ENCODE measurements around the gene DISP2. TPM values are rescaled to one million over a fixed set of nuclear protein-coding genes. Genes with fewer than 3 reads are reported as not detected.

DISP2 gene
- total RNA-seq, 1 experiment from 2014 or later: 0.43 TPM

GRCh38 chr15:40366457-40367370, 8.7 kb downstream of the DISP2 start:
- Histone ChIP-seq H3K36me3 (no peaks in the 10 kb centered on the region), H3K4me3 (no peak overlapping the region), H3K9me3 (no peaks in the 10 kb centered on the region), H3K27me3 (no peaks in the 10 kb centered on the region)
- DNase-seq: peak; percentile 74

- no peak for DNase-seq
- no peaks in the 10 kb centered on the region for H3K36me3 ChIP-seq
- no peak overlapping the region for H3K4me3 ChIP-seq
- H3K9me3 ChIP-seq: no peaks in the 10 kb centered on the region
- H3K27me3 ChIP-seq: no peaks in the 10 kb centered on the region
Measured at GRCh38 chr15:40367371-40367685, 9.3 kb downstream of the DISP2 start.

GRCh38 chr15:40367686-40368611, 9.9 kb downstream of the DISP2 start:
- H3K4me3 ChIP-seq: no peak overlapping the region
- peak; percentile 75 for DNase-seq
- no peaks in the 10 kb centered on the region for H3K36me3 ChIP-seq
- no peaks in the 10 kb centered on the region for H3K27me3 ChIP-seq
- H3K9me3 ChIP-seq: no peaks in the 10 kb centered on the region

GRCh38 chr15:40368719-40369473, 10.9 kb downstream of the DISP2 start:
- no peak for DNase-seq
- no peak overlapping the region for H3K4me3 ChIP-seq
- H3K36me3 ChIP-seq: no peaks in the 10 kb centered on the region
- H3K9me3 ChIP-seq: no peaks in the 10 kb centered on the region
- H3K27me3 ChIP-seq: no peaks in the 10 kb centered on the region

- no peak for DNase-seq
- no peaks in the 10 kb centered on the region for H3K36me3 ChIP-seq
- H3K4me3 ChIP-seq: no peak overlapping the region
- H3K9me3 ChIP-seq: no peaks in the 10 kb centered on the region
- H3K27me3 ChIP-seq: no peaks in the 10 kb centered on the region
Measured at GRCh38 chr15:40369474-40369869, 11.5 kb downstream of the DISP2 start.

GRCh38 chr15:40369971-40370370, 12.0 kb downstream of the DISP2 start:
- Histone ChIP-seq H3K27me3 (no peaks in the 10 kb centered on the region), H3K36me3 (no peaks in the 10 kb centered on the region), H3K4me3 (no peak overlapping the region), H3K9me3 (no peaks in the 10 kb centered on the region)
- DNase-seq: no peak

GRCh38 chr15:40372981-40373380, 15.0 kb downstream of the DISP2 start:
- no peak overlapping the region for H3K4me3 ChIP-seq
- no peaks in the 10 kb centered on the region for H3K27me3 ChIP-seq
- H3K36me3 ChIP-seq: no peaks in the 10 kb centered on the region
- no peaks in the 10 kb centered on the region for H3K9me3 ChIP-seq
- no peak for DNase-seq

- Histone ChIP-seq H3K9me3 (peaks cover 9% of the 10 kb centered on the region), H3K4me3 (no peak overlapping the region), H3K27me3 (no peaks in the 10 kb centered on the region), H3K36me3 (no peaks in the 10 kb centered on the region)
- no peak for DNase-seq
Measured at GRCh38 chr15:40377606-40378005, 19.6 kb downstream of the DISP2 start.

GRCh38 chr15:40379374-40379773, 21.4 kb downstream of the DISP2 start:
- Histone ChIP-seq H3K27me3 (no peaks in the 10 kb centered on the region), H3K9me3 (peaks cover 9% of the 10 kb centered on the region), H3K4me3 (no peak overlapping the region), H3K36me3 (no peaks in the 10 kb centered on the region)
- DNase-seq: no peak

GRCh38 chr15:40379853-40380252, 21.8 kb downstream of the DISP2 start:
- Histone ChIP-seq H3K27me3 (no peaks in the 10 kb centered on the region), H3K4me3 (no peak overlapping the region), H3K9me3 (peaks cover 9% of the 10 kb centered on the region), H3K36me3 (no peaks in the 10 kb centered on the region; the same call in 1 of the 2 replicates)
- peak; percentile 91 for DNase-seq

- H3K36me3 ChIP-seq: peaks cover 6% of the 10 kb centered on the region
- H3K27me3 ChIP-seq: no peaks in the 10 kb centered on the region
- peaks cover 9% of the 10 kb centered on the region for H3K9me3 ChIP-seq
- no peak overlapping the region for H3K4me3 ChIP-seq
- DNase-seq: no peak
Measured at GRCh38 chr15:40380636-40381035, 22.6 kb downstream of the DISP2 start.

- peaks cover 19% of the 10 kb centered on the region for H3K36me3 ChIP-seq
- no peak for DNase-seq
- H3K27me3 ChIP-seq: no peaks in the 10 kb centered on the region
- H3K4me3 ChIP-seq: peak overlapping the region; percentile 79
- peaks cover 9% of the 10 kb centered on the region for H3K9me3 ChIP-seq
Measured at GRCh38 chr15:40381818-40382529, 24.0 kb downstream of the DISP2 start.

- Histone ChIP-seq H3K36me3 (peaks cover 28% of the 10 kb centered on the region), H3K4me3 (peak within 1 kb of the TSS; percentile 79), H3K27me3 (no peaks in the 10 kb centered on the region), H3K9me3 (peaks cover 9% of the 10 kb centered on the region)
- peak; percentile 90 for DNase-seq
Measured at GRCh38 chr15:40382580-40383456, 24.8 kb downstream of the DISP2 start, which contains the start of gene KNSTRN. Gene KNSTRN, plus strand, starts transcription at chr15:40382721. Its CDS starts 115 bp downstream, at chr15:40382836.

- Histone ChIP-seq H3K9me3 (no peaks in the 10 kb centered on the region), H3K4me3 (no peak overlapping the region), H3K36me3 (peaks cover 45% of the 10 kb centered on the region), H3K27me3 (no peaks in the 10 kb centered on the region)
- DNase-seq: no peak
Measured at GRCh38 chr15:40386480-40386879, 28.5 kb downstream of the DISP2 start.
